Measurements from ENCODE around the gene ELK3. TPM values are rescaled to one million over a fixed set of nuclear protein-coding genes. Genes with fewer than 3 reads are reported as not detected.

Gene ELK3
- total and polyA plus RNA-seq, 7 donors = 3.7 to 13.9 (median 9.6) TPM

DNA sequence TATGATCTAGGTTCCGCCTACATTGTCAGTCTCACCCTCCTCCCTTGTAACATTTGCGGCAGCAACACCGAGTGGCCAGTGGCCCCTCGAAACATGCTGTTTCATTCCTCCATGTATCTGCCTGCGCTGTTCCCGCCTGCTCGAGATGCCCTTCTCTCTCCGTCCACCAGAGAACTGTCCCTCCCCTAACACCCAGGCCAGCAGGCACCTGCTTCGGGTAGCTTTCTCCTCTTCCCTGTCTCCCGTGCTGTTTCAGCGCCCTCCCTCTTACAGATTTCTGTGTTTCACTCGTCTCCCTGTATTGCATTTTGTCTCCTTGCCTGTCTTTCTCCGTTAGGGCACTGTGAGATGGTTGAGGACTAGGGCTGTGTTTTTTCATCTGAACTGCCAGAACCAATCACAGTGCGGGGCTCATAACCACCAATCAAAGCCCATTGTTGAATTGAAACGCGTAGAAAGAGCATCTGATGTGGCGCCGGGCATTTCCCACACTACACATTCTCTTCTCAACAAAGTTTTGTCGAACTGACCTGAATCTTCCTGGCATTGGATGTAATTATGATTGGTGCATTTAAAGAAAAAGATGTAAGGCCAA lies 40.9 kb upstream of the ELK3 start:
- H3K36me3 ChIP-seq (ENCODE audit: insufficient read depth in 1 of 2, low read depth in 1 of 2) = no peaks in the 10 kb centered on the region
- ATAC-seq (no peak), DNase-seq (no peak)
- 77 to 82% (median 81%) methylated on average over 19 of the region's 19 CpGs for WGBS, 3 donors
- no peak overlapping the region for H3K27ac ChIP-seq
- no peaks in the 10 kb centered on the region for H3K9me3 ChIP-seq
- no peaks in the 10 kb centered on the region for H3K27me3 ChIP-seq (ENCODE audit: insufficient read depth in 3 of 3, low read length in 2 of 3)
- TF ChIP-seq, protein P1, sequence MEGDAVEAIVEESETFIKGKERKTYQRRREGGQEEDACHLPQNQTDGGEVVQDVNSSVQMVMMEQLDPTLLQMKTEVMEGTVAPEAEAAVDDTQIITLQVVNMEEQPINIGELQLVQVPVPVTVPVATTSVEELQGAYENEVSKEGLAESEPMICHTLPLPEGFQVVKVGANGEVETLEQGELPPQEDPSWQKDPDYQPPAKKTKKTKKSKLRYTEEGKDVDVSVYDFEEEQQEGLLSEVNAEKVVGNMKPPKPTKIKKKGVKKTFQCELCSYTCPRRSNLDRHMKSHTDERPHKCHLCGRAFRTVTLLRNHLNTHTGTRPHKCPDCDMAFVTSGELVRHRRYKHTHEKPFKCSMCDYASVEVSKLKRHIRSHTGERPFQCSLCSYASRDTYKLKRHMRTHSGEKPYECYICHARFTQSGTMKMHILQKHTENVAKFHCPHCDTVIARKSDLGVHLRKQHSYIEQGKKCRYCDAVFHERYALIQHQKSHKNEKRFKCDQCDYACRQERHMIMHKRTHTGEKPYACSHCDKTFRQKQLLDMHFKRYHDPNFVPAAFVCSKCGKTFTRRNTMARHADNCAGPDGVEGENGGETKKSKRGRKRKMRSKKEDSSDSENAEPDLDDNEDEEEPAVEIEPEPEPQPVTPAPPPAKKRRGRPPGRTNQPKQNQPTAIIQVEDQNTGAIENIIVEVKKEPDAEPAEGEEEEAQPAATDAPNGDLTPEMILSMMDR (IDR thresholded peaks at IDR 0.05) = no peak
- intact Hi-C loops (cut with DNase I) = no loop called here
- H3K4me3 ChIP-seq = no peak overlapping the region
- H3K4me1 ChIP-seq = no peaks in the 10 kb centered on the region

DNA sequence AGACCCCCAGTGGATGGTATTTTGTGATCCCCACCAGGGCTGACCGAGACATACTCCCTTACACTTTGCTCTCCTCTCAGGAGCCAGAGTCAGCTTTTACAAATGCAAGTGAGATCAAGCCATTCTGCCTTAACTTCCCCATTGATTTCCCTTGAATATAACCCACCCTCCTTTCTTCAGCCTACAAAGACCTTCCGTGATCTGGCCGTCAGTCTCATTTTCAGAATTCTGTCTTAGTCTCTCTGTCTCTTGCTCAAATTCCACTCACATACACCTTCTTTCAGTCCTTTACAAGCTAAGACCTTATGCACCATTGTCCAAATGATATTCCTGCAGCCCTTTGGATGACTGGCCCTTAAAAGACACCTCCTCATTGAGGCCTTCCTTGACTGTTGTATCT lies 39.0 kb upstream of the ELK3 start:
- Histone ChIP-seq H3K36me3 (ENCODE audit: insufficient read depth in 1 of 2, low read depth in 1 of 2) (no peaks in the 10 kb centered on the region), H3K27me3 (ENCODE audit: insufficient read depth in 3 of 3, low read length in 2 of 3) (no peaks in the 10 kb centered on the region), H3K4me1 (no peaks in the 10 kb centered on the region), H3K9me3 (no peaks in the 10 kb centered on the region), H3K4me3 (no peak overlapping the region), H3K27ac (no peak overlapping the region)
- ATAC-seq = no peak
- TF ChIP-seq, protein P1 (IDR thresholded peaks at IDR 0.05) = no peak
- 92 to 95% (median 95%) methylated on average over 3 of the region's 3 CpGs for WGBS, 3 donors
- DNase-seq = no peak
- intact Hi-C loops (cut with DNase I) = no loop called here

DNA sequence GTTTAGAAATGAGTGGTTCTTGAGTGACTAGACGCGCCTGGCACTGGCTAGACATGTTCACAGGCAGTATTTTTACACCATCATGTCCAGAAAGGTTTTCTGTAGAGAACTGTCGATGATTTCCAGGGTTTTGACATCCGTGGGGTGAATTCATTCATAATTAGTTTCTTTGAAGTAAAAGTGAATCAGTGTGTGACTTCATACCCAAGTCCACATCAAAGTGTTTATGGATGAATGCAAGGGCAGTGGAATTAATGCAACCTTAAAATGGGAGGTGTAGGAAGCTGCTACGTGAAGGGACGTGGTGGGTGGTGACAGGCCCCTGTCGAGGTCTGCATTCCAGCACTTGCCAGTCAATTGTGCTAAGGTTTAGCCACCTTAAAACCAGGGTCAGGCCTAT lies 38.4 kb upstream of the ELK3 start:
- no peak for DNase-seq
- intact Hi-C loops (cut with DNase I) = no loop called here
- WGBS, 3 donors = 72 to 80% (median 78%) methylated on average over 7 of the region's 7 CpGs
- Histone ChIP-seq H3K9me3 (no peaks in the 10 kb centered on the region), H3K4me1 (no peaks in the 10 kb centered on the region), H3K4me3 (no peak overlapping the region), H3K27ac (no peak overlapping the region), H3K36me3 (ENCODE audit: insufficient read depth in 1 of 2, low read depth in 1 of 2) (no peaks in the 10 kb centered on the region), H3K27me3 (ENCODE audit: insufficient read depth in 3 of 3, low read length in 2 of 3) (no peaks in the 10 kb centered on the region)
- TF ChIP-seq, protein P1 (IDR thresholded peaks at IDR 0.05) = no peak
- no peak for ATAC-seq

DNA sequence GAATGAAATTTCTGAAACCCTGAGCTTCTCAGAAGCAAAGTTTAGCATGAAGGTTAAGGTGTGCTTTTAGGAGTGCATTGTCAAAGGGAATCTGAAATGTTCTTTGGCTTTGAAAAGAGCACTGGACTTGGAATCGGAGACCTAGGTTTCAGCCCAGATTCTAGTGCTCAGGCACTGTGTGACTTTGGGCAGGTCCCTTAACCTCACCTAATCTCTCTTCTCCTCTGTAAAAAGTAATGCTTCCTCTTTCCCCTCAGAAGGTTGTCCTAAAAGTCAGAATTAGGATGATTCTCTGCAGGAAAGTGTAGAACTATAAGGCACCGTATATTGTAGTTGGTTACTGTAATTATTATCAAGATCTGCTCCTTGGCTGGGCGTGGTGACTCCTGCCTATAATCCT lies 38.0 kb upstream of the ELK3 start:
- Histone ChIP-seq H3K4me3 (no peak overlapping the region), H3K4me1 (no peaks in the 10 kb centered on the region), H3K27ac (no peak overlapping the region), H3K36me3 (ENCODE audit: insufficient read depth in 1 of 2, low read depth in 1 of 2) (no peaks in the 10 kb centered on the region), H3K9me3 (no peaks in the 10 kb centered on the region), H3K27me3 (ENCODE audit: insufficient read depth in 3 of 3, low read length in 2 of 3) (no peaks in the 10 kb centered on the region)
- ATAC-seq = no peak
- WGBS, 3 donors = 88 to 92% (median 90%) methylated on average over 3 of the region's 3 CpGs
- intact Hi-C loops (cut with DNase I) = no loop called here
- TF ChIP-seq, protein P1 (IDR thresholded peaks at IDR 0.05) = no peak
- DNase-seq = no peak

DNA sequence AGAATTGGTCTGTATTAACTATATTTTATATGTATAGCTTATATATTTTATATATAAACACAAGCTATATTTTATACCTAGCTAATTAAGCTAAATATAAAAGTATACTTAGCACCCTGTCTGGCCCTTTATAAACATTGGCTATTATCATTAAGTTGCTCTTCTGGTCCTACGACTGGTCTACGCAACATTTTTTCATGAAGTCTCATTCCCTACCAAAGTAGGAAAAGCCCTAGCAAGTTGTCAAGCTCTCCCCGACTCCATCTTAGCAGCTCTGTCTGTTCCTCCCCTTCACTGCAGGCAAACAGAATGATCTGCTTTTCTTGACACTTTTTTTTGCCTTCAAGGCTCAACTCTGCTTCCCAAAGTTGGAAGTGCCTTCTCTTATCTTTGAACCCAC lies 36.7 kb upstream of the ELK3 start:
- no peaks in the 10 kb centered on the region for H3K4me1 ChIP-seq
- no peak overlapping the region for H3K27ac ChIP-seq
- WGBS, 3 donors = 84 to 90% (median 85%) methylated on average over 3 of the region's 3 CpGs
- H3K27me3 ChIP-seq (ENCODE audit: insufficient read depth in 3 of 3, low read length in 2 of 3) = no peaks in the 10 kb centered on the region
- TF ChIP-seq, protein P1 (IDR thresholded peaks at IDR 0.05) = no peak
- no peak for DNase-seq
- no peaks in the 10 kb centered on the region for H3K9me3 ChIP-seq
- H3K36me3 ChIP-seq (ENCODE audit: insufficient read depth in 1 of 2, low read depth in 1 of 2) = no peaks in the 10 kb centered on the region
- intact Hi-C loops (cut with DNase I) = no loop called here
- no peak for ATAC-seq
- H3K4me3 ChIP-seq = no peak overlapping the region

Measured in psoas muscle (tissue), 8 donors.